Stimulated activated naive CD8-positive, alpha-beta T cell treated with anti-CD3 and anti-CD28 coated beads, Interleukin-15, Interleukin-2, amounts not matched to agents 100 ng/mL and 50 ng/mL, for 24 hours (primary cell): ENCODE measurements around the gene CELA2B.

ENCODE experiments used
- H3K27ac Mint-ChIP-seq: one replicate; pipeline ENCODE4 v1.8.0; 2021; ENCODE audit warnings: mild to moderate bottlenecking, mixed read lengths
- H3K27me3 Mint-ChIP-seq: one replicate; pipeline ENCODE4 v1.8.0; 2021; ENCODE audit warnings: mixed read lengths
- H3K36me3 Mint-ChIP-seq: one replicate; pipeline ENCODE4 v1.8.0; 2021; ENCODE audit warnings: low read depth, mixed read lengths
- H3K4me1 Mint-ChIP-seq: one replicate; pipeline ENCODE4 v1.8.0; 2021; ENCODE audit warnings: low read depth, mixed read lengths
- H3K4me3 Mint-ChIP-seq: one replicate; pipeline ENCODE4 v1.8.0; 2021; ENCODE audit warnings: mild to moderate bottlenecking, mixed read lengths
- H3K9me3 Mint-ChIP-seq: one replicate; pipeline ENCODE4 v1.8.0; 2021; ENCODE audit warnings: mixed read lengths

The CELA2B gene

DNA sequence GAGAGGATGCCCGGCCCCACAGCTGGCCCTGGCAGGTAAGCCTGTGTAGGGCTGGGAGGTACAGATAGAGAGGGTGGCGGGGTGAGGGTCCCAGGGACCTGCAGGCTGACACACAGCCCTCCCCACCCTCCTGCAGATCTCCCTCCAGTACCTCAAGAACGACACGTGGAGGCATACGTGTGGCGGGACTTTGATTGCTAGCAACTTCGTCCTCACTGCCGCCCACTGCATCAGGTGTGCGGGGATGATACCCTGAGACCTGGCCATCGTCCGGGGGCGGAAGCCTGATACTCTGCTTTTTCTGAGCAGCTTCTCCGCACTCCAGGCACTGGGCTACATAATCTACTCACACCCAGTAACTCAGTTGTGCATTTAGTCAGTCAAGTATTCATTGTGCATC, 35.5 kb upstream of the CELA2B start:
- Mint-ChIP-seq H3K4me1 (peaks cover 4% of the 10 kb centered on the region), H3K27me3 (no peaks in the 10 kb centered on the region), H3K9me3 (no peaks in the 10 kb centered on the region), H3K27ac (no peak overlapping the region), H3K36me3 (no peaks in the 10 kb centered on the region), H3K4me3 (no peak overlapping the region)

DNA sequence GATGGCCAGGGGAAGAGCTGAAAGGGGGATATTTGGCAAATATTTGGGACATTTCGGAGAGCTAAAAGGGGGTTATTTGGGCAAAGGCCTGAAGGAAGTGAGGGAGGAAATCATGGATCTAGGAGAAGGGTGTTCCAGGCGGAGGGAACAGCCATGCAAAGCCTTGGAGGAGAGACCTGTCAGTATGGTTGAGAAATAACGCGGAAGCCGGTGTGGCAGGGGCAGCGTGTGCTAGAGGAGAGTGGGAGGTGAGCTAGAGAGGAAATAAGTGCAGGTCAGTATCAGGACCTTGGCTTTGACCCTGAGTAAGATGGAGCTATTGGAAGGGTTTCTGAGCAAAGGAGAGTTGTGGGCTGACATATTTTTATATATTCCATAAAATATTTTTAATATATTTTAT, 34.7 kb upstream of the CELA2B start:
- H3K4me1 Mint-ChIP-seq = peaks cover 4% of the 10 kb centered on the region
- H3K27me3 Mint-ChIP-seq = peaks cover 6% of the 10 kb centered on the region
- no peaks in the 10 kb centered on the region for H3K36me3 Mint-ChIP-seq
- H3K9me3 Mint-ChIP-seq = no peaks in the 10 kb centered on the region
- H3K4me3 Mint-ChIP-seq = no peak overlapping the region
- no peak overlapping the region for H3K27ac Mint-ChIP-seq

DNA sequence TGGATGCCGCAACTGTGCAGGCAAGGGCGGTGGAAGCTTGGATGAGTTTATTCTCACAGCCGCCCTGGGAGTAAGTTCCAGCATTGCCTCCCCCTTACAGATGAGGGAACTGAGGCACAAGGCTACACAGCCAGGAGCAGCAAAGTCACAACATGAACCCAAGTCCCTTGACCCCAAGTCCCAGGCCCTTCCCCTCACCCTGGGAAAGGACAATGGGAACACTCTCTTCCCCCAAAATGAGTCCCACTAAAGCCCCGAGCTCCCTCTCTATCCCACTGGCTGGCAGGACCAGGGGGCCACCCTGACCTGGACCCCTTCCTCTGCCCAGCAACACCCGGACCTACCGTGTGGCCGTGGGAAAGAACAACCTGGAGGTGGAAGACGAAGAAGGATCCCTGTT, 33.8 kb upstream of the CELA2B start:
- Mint-ChIP-seq H3K36me3 (no peaks in the 10 kb centered on the region), H3K27ac (no peak overlapping the region), H3K9me3 (no peaks in the 10 kb centered on the region), H3K4me3 (no peak overlapping the region), H3K27me3 (peaks cover 6% of the 10 kb centered on the region), H3K4me1 (peaks cover 4% of the 10 kb centered on the region)

DNA sequence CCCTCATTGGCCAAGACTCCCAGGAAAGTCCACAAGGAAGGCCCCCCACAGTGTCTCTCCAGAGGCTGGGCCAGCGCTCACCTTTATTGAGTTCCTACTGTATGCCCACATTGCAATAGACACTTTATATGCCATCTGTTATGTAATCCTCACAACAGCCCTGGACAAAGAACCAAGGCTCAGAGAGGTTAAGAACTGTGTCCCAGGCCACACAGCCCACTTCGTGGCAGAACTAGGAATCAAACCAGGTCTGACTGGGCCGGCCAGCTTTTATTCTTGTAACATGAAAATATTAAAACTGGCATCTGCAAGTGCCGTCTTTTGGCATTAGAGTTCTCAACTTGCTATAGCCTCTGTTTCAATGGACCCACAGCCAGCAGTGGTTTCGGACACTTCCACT, 33.1 kb upstream of the CELA2B start:
- Mint-ChIP-seq H3K27ac (no peak overlapping the region), H3K27me3 (peaks cover 6% of the 10 kb centered on the region), H3K4me1 (peaks cover 4% of the 10 kb centered on the region), H3K4me3 (no peak overlapping the region), H3K36me3 (no peaks in the 10 kb centered on the region), H3K9me3 (no peaks in the 10 kb centered on the region)

DNA sequence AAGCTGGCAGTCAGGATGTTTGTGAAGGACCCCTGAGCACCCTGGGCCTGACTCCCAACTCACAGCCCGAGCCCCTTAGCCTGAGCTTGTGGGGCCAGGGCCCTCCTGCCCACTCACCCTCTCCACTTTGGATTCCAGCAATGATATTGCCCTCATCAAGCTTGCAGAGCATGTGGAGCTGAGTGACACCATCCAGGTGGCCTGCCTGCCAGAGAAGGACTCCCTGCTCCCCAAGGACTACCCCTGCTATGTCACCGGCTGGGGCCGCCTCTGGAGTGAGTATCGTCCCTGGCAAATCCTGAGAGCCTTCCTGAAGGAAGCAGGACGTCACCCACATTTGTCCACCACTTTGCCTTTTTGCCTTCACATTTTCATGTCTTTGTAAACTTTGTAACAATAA, 32.6 kb upstream of the CELA2B start:
- Mint-ChIP-seq H3K4me1 (peaks cover 4% of the 10 kb centered on the region), H3K4me3 (no peak overlapping the region), H3K27me3 (peaks cover 6% of the 10 kb centered on the region), H3K36me3 (no peaks in the 10 kb centered on the region), H3K27ac (no peak overlapping the region), H3K9me3 (no peaks in the 10 kb centered on the region)

DNA sequence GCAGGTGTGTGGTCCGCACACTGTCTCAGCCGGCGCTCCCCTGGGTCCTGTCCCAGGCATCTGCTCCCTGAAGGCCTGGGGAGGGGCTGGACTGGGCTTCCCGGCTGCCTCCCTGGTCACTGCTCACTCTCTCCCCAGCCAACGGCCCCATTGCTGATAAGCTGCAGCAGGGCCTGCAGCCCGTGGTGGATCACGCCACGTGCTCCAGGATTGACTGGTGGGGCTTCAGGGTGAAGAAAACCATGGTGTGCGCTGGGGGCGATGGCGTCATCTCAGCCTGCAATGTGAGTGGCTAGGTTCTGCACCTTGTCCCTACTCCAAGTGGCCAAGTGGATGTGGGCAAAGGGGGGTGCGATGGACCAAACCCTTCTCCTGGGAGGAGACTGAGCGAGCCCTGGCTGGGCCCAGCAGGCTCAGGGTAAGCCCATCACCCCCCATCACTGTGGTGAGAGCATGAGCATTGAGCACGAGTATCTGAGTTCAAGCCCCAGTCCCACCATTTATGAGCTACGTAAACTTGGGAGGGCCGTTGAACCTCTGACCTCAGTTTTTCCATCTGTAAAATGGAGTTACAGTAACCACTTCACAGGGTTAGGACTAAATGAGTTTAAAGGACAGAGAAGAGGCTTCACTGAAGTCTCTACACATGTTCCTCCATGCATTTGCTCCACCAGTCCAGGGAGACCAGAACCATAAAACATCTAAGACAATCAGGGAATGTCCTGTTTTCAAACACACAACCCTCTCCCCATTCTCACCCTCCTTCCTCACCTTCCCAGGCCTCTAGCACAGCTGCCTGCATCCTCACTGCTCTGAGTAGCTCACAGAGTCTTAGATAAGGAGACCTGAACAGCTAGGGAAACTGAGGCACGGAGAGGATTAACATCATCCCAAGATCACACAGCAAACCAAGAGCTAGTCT, 31.2 kb upstream of the CELA2B start:
- H3K36me3 Mint-ChIP-seq = no peaks in the 10 kb centered on the region
- H3K27me3 Mint-ChIP-seq = peaks cover 6% of the 10 kb centered on the region
- no peaks in the 10 kb centered on the region for H3K9me3 Mint-ChIP-seq
- no peak overlapping the region for H3K27ac Mint-ChIP-seq
- peaks cover 4% of the 10 kb centered on the region for H3K4me1 Mint-ChIP-seq
- H3K4me3 Mint-ChIP-seq = no peak overlapping the region

DNA sequence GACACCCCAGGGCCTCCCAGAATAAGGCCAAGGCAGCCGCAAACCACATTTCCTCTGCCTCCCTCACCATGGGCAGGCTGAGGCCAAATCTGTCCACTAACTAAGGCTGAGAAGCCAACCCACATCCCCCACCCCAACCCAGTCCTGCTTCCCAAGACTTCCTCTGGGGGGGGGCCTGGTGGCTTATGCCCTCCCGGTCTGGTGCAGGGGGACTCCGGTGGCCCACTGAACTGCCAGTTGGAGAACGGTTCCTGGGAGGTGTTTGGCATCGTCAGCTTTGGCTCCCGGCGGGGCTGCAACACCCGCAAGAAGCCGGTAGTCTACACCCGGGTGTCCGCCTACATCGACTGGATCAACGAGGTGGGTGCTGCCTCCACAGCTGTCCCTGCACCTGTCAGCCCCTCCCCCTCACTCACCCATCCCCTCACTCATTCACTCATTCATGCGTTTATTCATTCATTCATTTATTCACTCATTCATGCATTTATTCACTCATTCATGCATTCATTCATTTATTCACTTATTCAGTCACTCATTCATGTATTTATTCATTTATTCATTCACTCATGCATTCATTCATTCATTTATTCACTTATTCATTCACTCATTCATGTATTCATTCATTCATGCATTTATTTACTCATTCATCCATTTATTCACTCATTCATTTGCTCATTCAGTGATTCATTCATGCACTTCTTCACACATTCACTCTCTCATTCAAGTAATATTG, 30.3 kb upstream of the CELA2B start:
- peaks cover 6% of the 10 kb centered on the region for H3K27me3 Mint-ChIP-seq
- H3K27ac Mint-ChIP-seq = no peak overlapping the region
- H3K4me3 Mint-ChIP-seq = no peak overlapping the region
- H3K4me1 Mint-ChIP-seq = peaks cover 4% of the 10 kb centered on the region
- H3K36me3 Mint-ChIP-seq = no peaks in the 10 kb centered on the region
- no peaks in the 10 kb centered on the region for H3K9me3 Mint-ChIP-seq

DNA sequence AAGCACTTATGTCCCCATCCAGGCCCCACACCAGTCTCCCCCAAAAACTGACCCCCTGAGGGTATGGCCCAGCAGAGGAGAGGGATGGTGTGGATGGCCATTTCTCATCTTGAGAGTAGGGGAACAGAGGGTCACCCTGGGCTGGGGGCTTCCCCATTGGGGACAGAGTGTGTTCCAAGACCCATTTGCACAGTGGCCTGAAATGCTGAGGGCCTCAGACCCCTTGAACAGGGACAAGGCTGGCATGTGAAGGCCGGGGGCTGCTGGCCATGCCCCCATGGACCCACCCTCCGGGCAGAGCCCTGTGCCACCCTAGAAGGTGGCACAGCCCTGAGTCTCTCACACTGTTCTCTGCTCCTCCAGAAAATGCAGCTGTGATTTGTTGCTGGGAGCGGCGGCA, 29.7 kb upstream of the CELA2B start:
- H3K9me3 Mint-ChIP-seq = no peaks in the 10 kb centered on the region
- no peak overlapping the region for H3K27ac Mint-ChIP-seq
- peaks cover 6% of the 10 kb centered on the region for H3K27me3 Mint-ChIP-seq
- H3K4me3 Mint-ChIP-seq = no peak overlapping the region
- H3K36me3 Mint-ChIP-seq = no peaks in the 10 kb centered on the region
- H3K4me1 Mint-ChIP-seq = peaks cover 4% of the 10 kb centered on the region

DNA sequence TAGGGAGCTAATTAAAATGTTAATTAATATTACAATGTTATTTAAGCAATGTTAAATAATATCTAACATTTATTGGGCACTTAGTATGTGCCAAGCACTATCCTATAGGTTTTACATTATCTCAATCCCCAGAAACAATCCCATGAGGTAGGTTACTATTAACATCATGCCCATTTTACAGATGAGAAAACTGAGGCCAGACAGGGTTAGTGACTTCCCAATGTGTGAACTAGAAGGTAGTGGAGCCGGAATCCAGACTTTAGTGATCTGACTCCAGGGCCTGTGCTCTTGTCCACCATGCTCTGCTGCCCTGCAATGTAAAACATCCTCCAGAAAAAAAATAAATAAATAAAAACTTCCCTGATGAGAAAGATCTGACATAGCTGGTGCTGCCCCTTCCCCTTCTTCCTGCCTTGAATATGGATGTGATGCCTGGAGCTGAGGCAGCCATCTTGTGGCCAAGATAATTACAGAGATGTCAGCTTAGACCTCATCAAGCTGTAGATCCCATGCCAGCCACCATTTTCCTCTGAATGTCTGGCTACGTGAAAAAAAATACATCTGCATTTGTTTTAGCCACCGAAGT, 26.9 kb upstream of the CELA2B start:
- Mint-ChIP-seq H3K9me3 (no peaks in the 10 kb centered on the region), H3K27me3 (peaks cover 6% of the 10 kb centered on the region), H3K27ac (no peak overlapping the region), H3K4me1 (peaks cover 4% of the 10 kb centered on the region), H3K4me3 (no peak overlapping the region), H3K36me3 (no peaks in the 10 kb centered on the region)

DNA sequence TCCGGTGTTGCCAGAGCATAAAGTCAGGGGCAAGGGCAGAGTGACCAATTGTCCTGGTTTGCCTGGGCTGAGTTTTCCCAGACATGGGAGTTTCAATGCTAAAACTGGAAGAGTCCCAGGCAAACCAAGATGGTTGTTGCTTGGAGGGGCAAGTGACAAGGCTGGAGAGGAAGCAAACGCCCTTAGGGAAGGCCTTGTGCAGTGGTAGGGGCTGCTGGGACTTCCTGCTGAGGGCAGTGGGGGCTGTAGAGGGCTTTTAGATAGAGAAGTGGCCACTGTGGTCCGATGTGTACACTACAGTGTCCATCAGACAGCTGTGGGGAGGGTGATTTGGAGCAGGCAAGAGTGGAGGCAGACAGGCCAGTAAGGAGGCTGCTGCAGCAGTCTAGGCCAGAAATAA, 26.3 kb upstream of the CELA2B start:
- no peaks in the 10 kb centered on the region for H3K36me3 Mint-ChIP-seq
- no peak overlapping the region for H3K4me3 Mint-ChIP-seq
- peaks cover 6% of the 10 kb centered on the region for H3K27me3 Mint-ChIP-seq
- peaks cover 4% of the 10 kb centered on the region for H3K4me1 Mint-ChIP-seq
- H3K27ac Mint-ChIP-seq = no peak overlapping the region
- H3K9me3 Mint-ChIP-seq = no peaks in the 10 kb centered on the region

DNA sequence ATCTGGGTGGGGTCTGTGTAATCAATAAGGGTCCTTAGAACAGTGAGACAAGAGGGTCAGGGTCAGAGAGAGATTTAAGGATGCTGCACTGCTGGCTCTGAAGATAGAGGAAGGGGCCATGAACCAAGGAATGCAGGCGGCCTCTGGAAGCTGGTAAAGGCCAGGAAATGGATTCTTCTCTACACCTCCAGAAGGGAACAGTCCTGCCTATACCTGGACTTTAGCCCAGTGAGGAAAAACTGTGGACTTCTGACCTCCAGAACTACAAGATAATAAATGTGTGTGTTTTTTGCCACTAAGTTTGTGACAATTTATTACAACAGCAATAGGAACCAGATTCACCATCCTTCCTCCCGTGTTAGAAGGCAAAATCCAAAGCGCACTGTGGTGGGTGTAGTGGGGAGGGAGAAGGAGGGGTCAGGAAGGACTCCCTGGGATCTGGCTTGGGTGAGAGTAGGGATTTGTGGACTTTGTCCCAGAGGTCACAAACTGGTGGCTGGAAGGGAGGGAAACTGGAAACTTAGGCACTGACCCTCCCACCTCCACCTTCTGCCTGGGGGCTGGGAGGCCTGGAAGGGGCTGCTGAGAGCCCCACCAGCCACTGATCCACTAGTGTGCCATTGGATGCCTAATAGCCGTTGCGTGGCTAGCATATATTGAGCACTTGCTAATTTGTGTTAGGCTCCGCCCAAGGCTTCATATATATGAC, 24.7 kb upstream of the CELA2B start:
- no peak overlapping the region for H3K27ac Mint-ChIP-seq
- H3K4me3 Mint-ChIP-seq = no peak overlapping the region
- no peaks in the 10 kb centered on the region for H3K27me3 Mint-ChIP-seq
- H3K9me3 Mint-ChIP-seq = no peaks in the 10 kb centered on the region
- no peaks in the 10 kb centered on the region for H3K4me1 Mint-ChIP-seq
- H3K36me3 Mint-ChIP-seq = no peaks in the 10 kb centered on the region

DNA sequence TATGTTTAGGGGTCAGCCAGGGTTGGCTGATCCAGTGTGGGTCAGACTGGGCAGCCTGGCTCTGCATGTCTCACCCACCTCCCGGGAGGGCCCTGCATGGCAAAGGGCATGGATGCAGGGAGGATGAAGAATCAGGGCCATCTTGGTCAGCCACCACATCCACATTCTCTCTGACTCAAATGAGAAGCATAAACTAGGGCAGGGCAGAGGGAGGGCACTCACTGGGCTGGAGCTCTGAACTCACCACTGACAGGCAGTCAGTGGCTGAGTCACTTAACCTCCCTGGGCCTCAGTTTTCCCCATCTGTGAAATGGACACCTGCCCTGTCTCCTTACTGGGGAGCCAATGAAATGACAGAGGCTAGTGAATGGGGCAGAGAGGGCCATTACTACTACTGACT, 23.7 kb upstream of the CELA2B start:
- H3K4me1 Mint-ChIP-seq = no peaks in the 10 kb centered on the region
- H3K9me3 Mint-ChIP-seq = no peaks in the 10 kb centered on the region
- H3K4me3 Mint-ChIP-seq = no peak overlapping the region
- no peak overlapping the region for H3K27ac Mint-ChIP-seq
- no peaks in the 10 kb centered on the region for H3K27me3 Mint-ChIP-seq
- H3K36me3 Mint-ChIP-seq = no peaks in the 10 kb centered on the region

DNA sequence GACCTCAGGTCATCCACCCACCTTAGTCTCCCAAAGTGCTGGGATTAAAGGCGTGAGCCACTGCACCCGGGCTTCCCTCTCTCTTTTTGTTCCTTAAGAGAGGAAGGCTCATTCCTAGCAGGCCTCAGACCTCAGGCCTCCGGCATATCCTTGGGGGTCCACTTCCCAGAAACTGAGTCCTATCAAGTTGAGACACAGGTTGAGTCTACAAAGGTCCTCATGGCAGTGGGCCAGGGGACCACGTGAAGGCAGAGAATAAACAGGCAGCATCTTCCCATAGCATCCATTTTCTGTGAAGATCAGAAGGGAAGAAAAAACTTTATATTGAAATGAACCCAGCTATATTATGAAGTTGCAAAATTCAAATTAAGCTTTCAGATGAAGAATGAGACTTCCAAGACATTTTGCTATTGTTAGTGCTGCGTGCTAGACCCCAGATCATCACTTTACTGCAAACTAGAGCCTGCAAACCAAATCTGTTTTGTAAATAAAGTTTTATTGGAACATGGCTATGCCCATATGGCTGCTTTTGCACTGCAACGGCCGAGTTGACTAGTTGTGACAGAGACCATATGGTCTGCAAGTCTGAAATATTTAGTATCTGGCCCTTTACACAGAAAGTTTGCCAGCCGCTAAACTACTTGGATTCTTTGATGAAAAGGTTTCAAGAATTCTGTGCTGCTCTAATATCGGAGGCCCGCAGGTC, 22.9 kb upstream of the CELA2B start:
- Mint-ChIP-seq H3K9me3 (no peaks in the 10 kb centered on the region), H3K4me1 (no peaks in the 10 kb centered on the region), H3K36me3 (no peaks in the 10 kb centered on the region), H3K27me3 (no peaks in the 10 kb centered on the region), H3K27ac (no peak overlapping the region), H3K4me3 (no peak overlapping the region)

DNA sequence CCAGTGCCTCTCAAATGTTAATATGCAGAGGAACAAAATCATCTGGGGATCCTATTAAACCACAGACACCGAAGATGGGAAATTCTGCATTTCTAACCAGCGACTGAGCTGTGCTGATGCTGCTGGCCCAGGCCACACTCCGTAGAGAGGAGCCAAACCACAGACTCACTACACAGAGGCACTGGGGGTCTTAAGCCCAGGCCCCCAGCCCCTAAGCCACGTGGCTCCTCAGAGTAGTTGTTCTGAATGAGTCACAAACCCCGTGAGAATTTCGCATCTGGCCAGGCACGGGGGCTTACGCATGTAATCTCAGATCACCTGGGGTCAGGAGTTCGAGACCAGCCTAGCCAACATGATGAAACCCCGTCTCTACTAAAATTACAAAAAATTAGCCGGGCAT, 22.2 kb upstream of the CELA2B start:
- no peaks in the 10 kb centered on the region for H3K4me1 Mint-ChIP-seq
- no peak overlapping the region for H3K4me3 Mint-ChIP-seq
- H3K36me3 Mint-ChIP-seq = no peaks in the 10 kb centered on the region
- no peaks in the 10 kb centered on the region for H3K9me3 Mint-ChIP-seq
- no peak overlapping the region for H3K27ac Mint-ChIP-seq
- H3K27me3 Mint-ChIP-seq = no peaks in the 10 kb centered on the region
